Activated B cell treated with CpG ODN at 0.5 μM for 24 hours (primary cell): ENCODE data around the gene ARHGAP40. TPM values are rescaled to one million over a fixed set of nuclear protein-coding genes. Genes with fewer than 3 reads are reported as not detected.

Source experiments
- ATAC-seq: fragments of 200-7000 bp; cut with Tn5 transposase; one replicate; pipeline ENCODE4 v1.10.0; 2021; ENCODE audit warnings: low read depth, mild to moderate bottlenecking, moderate library complexity
- CTCF ChIA-PET: fragments of 350-600 bp; sonication (Branson Sonifier 250); formaldehyde crosslinking; loops from one replicate; lab custom pipeline; 2021; ENCODE audit warnings: antibody characterized with exemption; lab: Charles Lee
- POLR2A ChIA-PET: fragments of 350-600 bp; sonication (Branson Sonifier 250); formaldehyde crosslinking; loops from one replicate; lab custom pipeline; 2021; ENCODE audit warnings: antibody characterized with exemption; lab: Charles Lee
- DNase-seq: peaks from one replicate; pipeline ENCODE4 v3.0.0; 2022
- H3K27ac Mint-ChIP-seq: one replicate; pipeline ENCODE4 v1.8.0; 2020; ENCODE audit warnings: mixed read lengths
- H3K27me3 Mint-ChIP-seq: one replicate; pipeline ENCODE4 v1.8.0; 2021; ENCODE audit warnings: mixed read lengths
- H3K36me3 Mint-ChIP-seq: one replicate; pipeline ENCODE4 v1.8.0; 2021; ENCODE audit warnings: low read depth, mixed read lengths
- H3K4me1 Mint-ChIP-seq: one replicate; pipeline ENCODE4 v1.8.0; 2021; ENCODE audit warnings: mixed read lengths
- H3K4me3 Mint-ChIP-seq: one replicate; pipeline ENCODE4 v1.8.0; 2020; ENCODE audit warnings: mild to moderate bottlenecking, mixed read lengths
- H3K9me3 Mint-ChIP-seq: one replicate; pipeline ENCODE4 v1.8.0; 2020; ENCODE audit warnings: mixed read lengths
- intact Hi-C: fragments of 100-400 bp; cut with micrococcal nuclease; formaldehyde crosslinking; loops from one replicate; pipeline ENCODE4 v1.15.1; 2024
- total RNA-seq: library from RNA; stranded (reverse); gene quantifications from 2 replicates; pipeline ENCODE4 v1.2.3, GENCODE V29; 2022
- TF ChIP-seq, protein P1 (sequence below): fragments of 200-600 bp; IDR thresholded peaks from one replicate; pipeline ENCODE4 v1.8.0; 2022; ENCODE audit warnings: antibody characterized with exemption, mild to moderate bottlenecking

Gene ARHGAP40
- total RNA-seq, 1 donor from 2014 or later, result not detected

GRCh38 chr20:38629979-38630378 is 28.4 kb downstream of the ARHGAP40 start:
- DNase-seq (no peak), ATAC-seq (no peak)
- TF ChIP-seq, protein P1, sequence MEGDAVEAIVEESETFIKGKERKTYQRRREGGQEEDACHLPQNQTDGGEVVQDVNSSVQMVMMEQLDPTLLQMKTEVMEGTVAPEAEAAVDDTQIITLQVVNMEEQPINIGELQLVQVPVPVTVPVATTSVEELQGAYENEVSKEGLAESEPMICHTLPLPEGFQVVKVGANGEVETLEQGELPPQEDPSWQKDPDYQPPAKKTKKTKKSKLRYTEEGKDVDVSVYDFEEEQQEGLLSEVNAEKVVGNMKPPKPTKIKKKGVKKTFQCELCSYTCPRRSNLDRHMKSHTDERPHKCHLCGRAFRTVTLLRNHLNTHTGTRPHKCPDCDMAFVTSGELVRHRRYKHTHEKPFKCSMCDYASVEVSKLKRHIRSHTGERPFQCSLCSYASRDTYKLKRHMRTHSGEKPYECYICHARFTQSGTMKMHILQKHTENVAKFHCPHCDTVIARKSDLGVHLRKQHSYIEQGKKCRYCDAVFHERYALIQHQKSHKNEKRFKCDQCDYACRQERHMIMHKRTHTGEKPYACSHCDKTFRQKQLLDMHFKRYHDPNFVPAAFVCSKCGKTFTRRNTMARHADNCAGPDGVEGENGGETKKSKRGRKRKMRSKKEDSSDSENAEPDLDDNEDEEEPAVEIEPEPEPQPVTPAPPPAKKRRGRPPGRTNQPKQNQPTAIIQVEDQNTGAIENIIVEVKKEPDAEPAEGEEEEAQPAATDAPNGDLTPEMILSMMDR, result no peak
- no peaks in the 10 kb centered on the region for H3K36me3 Mint-ChIP-seq
- intact Hi-C loops, result no loop called here
- H3K27me3 Mint-ChIP-seq, result peaks cover 8% of the 10 kb centered on the region
- CTCF ChIA-PET, result no interaction called here
- H3K4me3 Mint-ChIP-seq, result no peak overlapping the region
- no peaks in the 10 kb centered on the region for H3K9me3 Mint-ChIP-seq
- no peaks in the 10 kb centered on the region for H3K4me1 Mint-ChIP-seq
- H3K27ac Mint-ChIP-seq, result no peak overlapping the region
- POLR2A ChIA-PET, result interaction anchor here (0.5 kb wide), 1 partner anchor 42 kb away, joined by 3 read pairs; no protein-coding TSS in a partner anchor

DNA sequence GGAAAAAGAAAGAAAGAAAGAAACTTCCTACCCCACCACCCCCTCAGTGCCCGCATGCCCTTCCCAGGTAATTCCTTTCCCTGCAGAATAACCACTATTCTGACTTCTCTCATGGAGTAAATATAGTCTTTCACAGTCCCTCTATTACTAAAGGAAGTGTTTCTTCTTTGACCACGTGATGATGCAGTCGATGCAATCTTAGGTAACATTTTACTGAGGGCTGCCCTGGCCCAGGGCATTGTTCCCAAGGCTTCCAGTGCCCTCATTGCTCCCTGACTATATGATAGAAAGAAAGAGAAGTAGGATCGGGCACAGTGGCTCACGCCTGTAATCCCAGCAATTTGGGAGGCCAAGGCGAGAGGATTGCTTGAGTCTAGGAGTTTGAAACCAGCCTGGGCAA is 29.1 kb downstream of the ARHGAP40 start:
- H3K27me3 Mint-ChIP-seq, result peaks cover 8% of the 10 kb centered on the region
- POLR2A ChIA-PET, result no interaction called here
- intact Hi-C loops, result no loop called here
- TF ChIP-seq, protein P1, result no peak
- H3K27ac Mint-ChIP-seq, result no peak overlapping the region
- no peaks in the 10 kb centered on the region for H3K36me3 Mint-ChIP-seq
- no peak overlapping the region for H3K4me3 Mint-ChIP-seq
- CTCF ChIA-PET, result no interaction called here
- peaks cover under 1% of the 10 kb centered on the region for H3K4me1 Mint-ChIP-seq
- DNase-seq (no peak), ATAC-seq (no peak)
- no peaks in the 10 kb centered on the region for H3K9me3 Mint-ChIP-seq

GRCh38 chr20:38631155-38632022 is 29.8 kb downstream of the ARHGAP40 start:
- H3K27me3 Mint-ChIP-seq, result peaks cover 8% of the 10 kb centered on the region
- TF ChIP-seq, protein P1, result no peak
- CTCF ChIA-PET, result interaction anchor here (0.7 kb wide), 1 partner anchor 9 kb away, joined by 3 read pairs; no protein-coding TSS in a partner anchor
- POLR2A ChIA-PET, result interaction anchor here (0.7 kb wide), 1 partner anchor 243 kb away, joined by 5 read pairs; no protein-coding TSS in a partner anchor
- no peak overlapping the region for H3K4me3 Mint-ChIP-seq
- DNase-seq, result no peak
- H3K9me3 Mint-ChIP-seq, result no peaks in the 10 kb centered on the region
- no peak overlapping the region for H3K27ac Mint-ChIP-seq
- intact Hi-C loops, result no loop called here
- no peak for ATAC-seq
- no peaks in the 10 kb centered on the region for H3K36me3 Mint-ChIP-seq
- peaks cover 3% of the 10 kb centered on the region for H3K4me1 Mint-ChIP-seq

- TF ChIP-seq, protein P1, result peak; percentile 69
- ATAC-seq (peak; percentile 96), DNase-seq (peak; percentile 31)
- ChIA-PET CTCF (interaction anchor here (1.3 to 1.9 kb wide), 3 partner anchors 9 to 415 kb away, joined by 3 to 10 read pairs (median 7); no protein-coding TSS in a partner anchor), POLR2A (no interaction called here)
- Mint-ChIP-seq H3K4me1 (peaks cover 3% of the 10 kb centered on the region), H3K27ac (no peak overlapping the region), H3K4me3 (no peak overlapping the region), H3K9me3 (peaks cover 3% of the 10 kb centered on the region), H3K27me3 (peaks cover 13% of the 10 kb centered on the region), H3K36me3 (no peaks in the 10 kb centered on the region)
- intact Hi-C loops, result loop anchor here (1.0 kb wide), 2 partner anchors 118 to 415 kb away; no protein-coding TSS in a partner anchor
These were observed 32.0 kb downstream of the ARHGAP40 start for GRCh38 chr20:38633577-38634093.
